Common myeloid progenitor, CD34-positive (primary cell): ENCODE data around the gene CLIC2.
"Not testable (repeated sequence)": the region's sequence is repeated elsewhere in the genome, so short reads cannot be mapped to it uniquely, and the experiment has no call there.

Experiments used
- CTCF ChIA-PET: fragments of 350-600 bp; sonication (Branson Sonifier 250); formaldehyde crosslinking; loops from one replicate; lab custom pipeline; 2021; ENCODE audit warnings: antibody characterized with exemption; lab: Charles Lee
- POLR2A ChIA-PET: fragments of 350-600 bp; sonication (Branson Sonifier 250); formaldehyde crosslinking; loops from one replicate; lab custom pipeline; 2021; ENCODE audit warnings: antibody characterized with exemption; lab: Charles Lee
- DNase-seq, 3 donors: peaks; one replicate each; pipeline versions ENCODE4 v3.0.0 to v3.0.0-alpha.2; 2013
- H3K27ac ChIP-seq, 2 experiments: 1 replicate in 1 of 2; 2 replicates in 1 of 2; pipeline ENCODE4 v1.7.0; 2013; ENCODE audit warnings: inconsistent platforms in 2 of 2, low read length in 2 of 2, mild to moderate bottlenecking in 2 of 2, low read depth in 1 of 2, moderate library complexity in 1 of 2; ENCODE audit not compliant: severe bottlenecking in 2 of 2, insufficient read depth in 1 of 2, poor library complexity in 1 of 2
- H3K27me3 ChIP-seq, 5 experiments: replicated peaks in 2 of 5; 1 replicate in 3 of 5; 2 replicates in 2 of 5; pipeline versions ENCODE4 v1.6.1 to v1.7.0; 2013; ENCODE audit warnings: low read length in 4 of 5, mild to moderate bottlenecking in 2 of 5, moderate library complexity in 2 of 5, inconsistent platforms in 1 of 5; ENCODE audit not compliant: insufficient read depth in 5 of 5, control insufficient read depth in 4 of 5
- H3K36me3 ChIP-seq, 4 experiments: 1 replicate in 2 of 4; 2 replicates in 2 of 4; pipeline versions ENCODE4 v1.6.1 to v1.7.0; 2013; ENCODE audit warnings: low read length in 3 of 4, control low read depth in 1 of 4, mild to moderate bottlenecking in 1 of 4; ENCODE audit not compliant: control insufficient read depth in 4 of 4, insufficient read depth in 4 of 4
- H3K4me1 ChIP-seq, 4 experiments: 1 replicate in 3 of 4; 2 replicates in 1 of 4; pipeline versions ENCODE4 v1.6.1 to v1.7.1; 2013; ENCODE audit warnings: low read length in 3 of 4, mild to moderate bottlenecking in 3 of 4, control low read depth in 1 of 4, inconsistent platforms in 1 of 4, moderate library complexity in 1 of 4; ENCODE audit not compliant: control insufficient read depth in 4 of 4, insufficient read depth in 4 of 4; ENCODE audit errors: control extremely low read depth in 1 of 4
- H3K4me3 ChIP-seq, 7 experiments: 1 replicate in 4 of 7; 2 replicates in 3 of 7; pipeline versions ENCODE4 v1.5.1 to v1.7.0; 2013; ENCODE audit warnings: mild to moderate bottlenecking in 7 of 7, low read length in 6 of 7, moderate library complexity in 6 of 7, inconsistent platforms in 2 of 7, low read depth in 2 of 7, control low read depth in 1 of 7; ENCODE audit not compliant: insufficient read depth in 4 of 7, control insufficient read depth in 1 of 7; ENCODE audit errors: extremely low read depth in 1 of 7
- H3K9me3 ChIP-seq, 5 experiments: 1 replicate in 4 of 5; 2 replicates in 1 of 5; pipeline versions ENCODE4 v1.6.1 to v1.7.1; 2013; ENCODE audit warnings: low read length in 4 of 5, mild to moderate bottlenecking in 2 of 5, inconsistent platforms in 1 of 5, low read depth in 1 of 5, moderate library complexity in 1 of 5; ENCODE audit not compliant: control insufficient read depth in 4 of 5, insufficient read depth in 2 of 5; ENCODE audit errors: control extremely low read depth in 1 of 5
- WGBS: methylation state at CpG from one replicate; pipeline ENCODE4 v1.1.5; 2013; ENCODE audit not compliant: insufficient coverage; 5-methylcytosine and 5-hydroxymethylcytosine counted together

Gene CLIC2

GRCh38 chrX:155314260-155314659 lies 20.2 kb downstream of the CLIC2 start:
- CTCF ChIA-PET: no interaction called here
- DNase-seq: no peak

GRCh38 chrX:155313766-155314165 lies 20.6 kb downstream of the CLIC2 start:
- Histone ChIP-seq H3K9me3 (peaks cover 0 to 13% (median 5%) of the 10 kb centered on the region in 5 experiments), H3K4me3 (no peak overlapping the region), H3K27me3 (no peaks in the 10 kb centered on the region), H3K36me3 (peaks cover 0 to 2% (median 0%) of the 10 kb centered on the region in 4 experiments), H3K27ac (no peak overlapping the region), H3K4me1 (no peaks in the 10 kb centered on the region)
- CTCF ChIA-PET: no interaction called here
- no peak for DNase-seq
- POLR2A ChIA-PET: no interaction called here
- 92% methylated on average over 2 of the region's 4 CpGs for WGBS

More at GRCh38 chrX:155314260-155314659, 20.2 kb downstream of the CLIC2 start:
- H3K4me1 ChIP-seq: no peaks in the 10 kb centered on the region
- H3K27ac ChIP-seq: no peak overlapping the region
- H3K4me3 ChIP-seq: no peak overlapping the region
- no peaks in the 10 kb centered on the region for H3K27me3 ChIP-seq
- POLR2A ChIA-PET: no interaction called here
- 89% methylated on average over 4 of the region's 5 CpGs for WGBS
- H3K9me3 ChIP-seq: peaks cover 0 to 13% (median 5%) of the 10 kb centered on the region in 5 experiments
- H3K36me3 ChIP-seq: peaks cover 0 to 2% (median 0%) of the 10 kb centered on the region in 4 experiments

- ChIA-PET POLR2A (no interaction called here), CTCF (interaction anchor here (0.8 kb wide), 1 partner anchor 10 kb away, joined by 3 read pairs; no protein-coding TSS in a partner anchor)
- no peak overlapping the region for H3K27ac ChIP-seq
- H3K27me3 ChIP-seq: no peaks in the 10 kb centered on the region
- H3K4me3 ChIP-seq: no peak overlapping the region
- no peak for DNase-seq
- peaks cover 0 to 33% (median 2%) of the 10 kb centered on the region in 4 experiments for H3K36me3 ChIP-seq
- no peaks in the 10 kb centered on the region for H3K9me3 ChIP-seq
- no peaks in the 10 kb centered on the region for H3K4me1 ChIP-seq
Measured at GRCh38 chrX:155293771-155294170, 40.6 kb downstream of the CLIC2 start.

GRCh38 chrX:155279873-155280272 lies 54.5 kb downstream of the CLIC2 start:
- Histone ChIP-seq H3K36me3 (peaks cover 0 to 24% (median 3%) of the 10 kb centered on the region in 4 experiments), H3K9me3 (peaks cover 0 to 2% (median 0%) of the 10 kb centered on the region in 5 experiments), H3K4me3 (no peak overlapping the region), H3K27me3 (no peaks in the 10 kb centered on the region), H3K27ac (no peak overlapping the region), H3K4me1 (no peaks in the 10 kb centered on the region)
- ChIA-PET POLR2A (no interaction called here), CTCF (no interaction called here)
- no peak for DNase-seq
- WGBS: 100% methylated on average over 1 of the region's 1 CpG

- DNase-seq: peak in 2 of 3 donors; percentile 6 to 18
- Histone ChIP-seq H3K27ac (no peak overlapping the region), H3K4me3 (no peak overlapping the region), H3K9me3 (peaks cover 0 to 3% (median 0%) of the 10 kb centered on the region in 5 experiments), H3K27me3 (no peaks in the 10 kb centered on the region), H3K4me1 (no peaks in the 10 kb centered on the region), H3K36me3 (peaks cover 0 to 3% (median 0%) of the 10 kb centered on the region in 4 experiments)
- ChIA-PET POLR2A (no interaction called here), CTCF (no interaction called here)
- WGBS: no CpG with 5 or more reads among the region's 1 CpG
Measured at GRCh38 chrX:155270969-155271368, 63.4 kb downstream of the CLIC2 start.

- H3K4me1 ChIP-seq: peaks cover 3 to 12% (median 6%) of the 10 kb centered on the region in 4 experiments
- H3K9me3 ChIP-seq, H3K4me3 ChIP-seq, DNase-seq, H3K27ac ChIP-seq, POLR2A ChIA-PET, CTCF ChIA-PET, H3K27me3 ChIP-seq, H3K36me3 ChIP-seq: not testable (repeated sequence)
- no CpG with 5 or more reads among the region's 1 CpG for WGBS
Measured at GRCh38 chrX:155267995-155268394, 66.4 kb downstream of the CLIC2 start.

GRCh38 chrX:155266439-155266838 lies 68.0 kb downstream of the CLIC2 start:
- ChIA-PET POLR2A (no interaction called here), CTCF (no interaction called here)
- H3K4me1 ChIP-seq: peaks cover 4 to 16% (median 9%) of the 10 kb centered on the region in 4 experiments
- no peaks in the 10 kb centered on the region for H3K36me3 ChIP-seq
- peaks cover 0 to 2% (median 0%) of the 10 kb centered on the region in 5 experiments for H3K9me3 ChIP-seq
- H3K4me3 ChIP-seq: no peak overlapping the region
- no peak for DNase-seq
- no peak overlapping the region for H3K27ac ChIP-seq
- no CpG with 5 or more reads among the region's 1 CpG for WGBS
- no peaks in the 10 kb centered on the region for H3K27me3 ChIP-seq
